Omental fat pad (tissue), 4 donors: Measurements from ENCODE around the gene SERPINB5. TPM values are rescaled to one million over a fixed set of nuclear protein-coding genes. Genes with fewer than 3 reads are reported as not detected.

Experiments
- ATAC-seq: fragments of 150-250 bp; one replicate; pipeline ENCODE4 v1.9.1; 2016; ENCODE audit warnings: mild to moderate bottlenecking, moderate library complexity; ENCODE audit not compliant: low FRiP score
- DNase-seq: peaks from one replicate; pipeline ENCODE4 v3.0.0-alpha.2; 2019; ENCODE audit warnings: low spot score
- total RNA-seq, 4 donors: library from RNA; depleted of rRNA; stranded (reverse); fragments of >200 nt; gene quantifications; one replicate each; pipeline ENCODE4 v1.1.0, GENCODE V29; 2016
- TF ChIP-seq, protein P1 (sequence below), 3 donors: fragments of 450-650 bp; IDR thresholded peaks; one replicate each; pipeline ENCODE4 v1.5.1; 2016 to 2017; ENCODE audit warnings: antibody characterized with exemption in 3 of 3, mild to moderate bottlenecking in 3 of 3, moderate library complexity in 2 of 3

The SERPINB5 gene
- total RNA-seq, 4 donors from 2014 or later = not detected

DNA sequence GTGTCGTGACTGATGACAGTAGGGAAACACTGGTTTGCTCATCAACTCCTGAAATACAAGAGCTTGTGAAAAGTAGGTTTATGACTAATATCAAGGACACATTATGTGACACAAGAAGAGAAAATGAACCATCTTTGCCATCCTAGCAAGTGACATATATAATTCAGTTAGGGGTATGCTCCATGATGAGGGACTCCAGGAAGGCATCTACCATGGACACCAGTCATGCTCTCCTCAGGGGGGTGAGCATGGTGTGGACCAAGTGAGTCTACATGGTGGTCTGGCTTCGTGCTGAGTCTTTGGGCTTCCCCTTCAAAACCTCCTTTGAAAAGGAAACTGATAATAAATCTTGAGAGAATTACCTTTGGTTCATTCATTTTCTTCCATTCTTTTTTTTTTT is 11.7 kb upstream of the SERPINB5 start:
- no peak for DNase-seq
- ATAC-seq = no peak
- TF ChIP-seq, protein P1, sequence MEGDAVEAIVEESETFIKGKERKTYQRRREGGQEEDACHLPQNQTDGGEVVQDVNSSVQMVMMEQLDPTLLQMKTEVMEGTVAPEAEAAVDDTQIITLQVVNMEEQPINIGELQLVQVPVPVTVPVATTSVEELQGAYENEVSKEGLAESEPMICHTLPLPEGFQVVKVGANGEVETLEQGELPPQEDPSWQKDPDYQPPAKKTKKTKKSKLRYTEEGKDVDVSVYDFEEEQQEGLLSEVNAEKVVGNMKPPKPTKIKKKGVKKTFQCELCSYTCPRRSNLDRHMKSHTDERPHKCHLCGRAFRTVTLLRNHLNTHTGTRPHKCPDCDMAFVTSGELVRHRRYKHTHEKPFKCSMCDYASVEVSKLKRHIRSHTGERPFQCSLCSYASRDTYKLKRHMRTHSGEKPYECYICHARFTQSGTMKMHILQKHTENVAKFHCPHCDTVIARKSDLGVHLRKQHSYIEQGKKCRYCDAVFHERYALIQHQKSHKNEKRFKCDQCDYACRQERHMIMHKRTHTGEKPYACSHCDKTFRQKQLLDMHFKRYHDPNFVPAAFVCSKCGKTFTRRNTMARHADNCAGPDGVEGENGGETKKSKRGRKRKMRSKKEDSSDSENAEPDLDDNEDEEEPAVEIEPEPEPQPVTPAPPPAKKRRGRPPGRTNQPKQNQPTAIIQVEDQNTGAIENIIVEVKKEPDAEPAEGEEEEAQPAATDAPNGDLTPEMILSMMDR (IDR thresholded peaks at IDR 0.05) = no peak

DNA sequence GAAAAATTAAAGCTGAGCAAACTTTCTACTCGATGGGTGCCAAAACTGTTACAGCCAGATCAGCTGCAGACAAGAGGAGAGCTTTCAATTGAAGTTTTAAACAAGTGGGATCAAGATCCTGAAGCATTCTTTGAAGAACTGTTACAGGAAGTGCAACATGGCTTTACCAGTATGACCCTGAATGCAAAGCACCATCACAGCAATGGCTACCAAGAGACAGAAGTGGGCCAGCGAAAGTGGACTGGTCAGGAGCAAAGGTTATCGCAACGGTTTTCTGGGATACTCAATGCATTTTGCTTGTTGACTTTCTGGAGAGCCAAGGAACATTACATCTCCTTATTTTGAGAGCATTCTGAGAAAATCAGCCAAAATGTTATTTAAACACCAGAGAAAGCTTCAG is 9.1 kb upstream of the SERPINB5 start:
- DNase-seq = no peak
- TF ChIP-seq, protein P1 (IDR thresholded peaks at IDR 0.05) = no peak
- no peak for ATAC-seq

DNA sequence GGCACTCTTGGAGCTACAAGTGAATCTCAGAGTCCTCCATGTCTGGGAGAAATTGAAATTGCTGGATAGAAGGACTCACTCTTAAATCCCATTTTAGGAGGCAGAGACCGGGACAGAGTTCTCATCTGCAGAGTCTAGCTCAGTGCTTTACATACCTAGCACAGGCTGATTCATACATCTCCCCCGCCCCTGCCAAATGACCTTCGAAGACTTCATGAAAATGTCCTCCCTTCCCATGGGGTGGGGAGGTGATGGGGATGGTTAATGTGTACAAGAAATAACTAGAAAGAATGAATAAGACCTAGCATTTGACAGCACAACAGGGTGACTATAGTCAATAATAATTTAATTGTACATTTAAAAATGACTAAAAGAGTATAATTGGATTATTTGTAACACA is 8.2 kb upstream of the SERPINB5 start:
- DNase-seq (no peak), ATAC-seq (no peak)
- TF ChIP-seq, protein P1 (IDR thresholded peaks at IDR 0.05) = no peak

DNA sequence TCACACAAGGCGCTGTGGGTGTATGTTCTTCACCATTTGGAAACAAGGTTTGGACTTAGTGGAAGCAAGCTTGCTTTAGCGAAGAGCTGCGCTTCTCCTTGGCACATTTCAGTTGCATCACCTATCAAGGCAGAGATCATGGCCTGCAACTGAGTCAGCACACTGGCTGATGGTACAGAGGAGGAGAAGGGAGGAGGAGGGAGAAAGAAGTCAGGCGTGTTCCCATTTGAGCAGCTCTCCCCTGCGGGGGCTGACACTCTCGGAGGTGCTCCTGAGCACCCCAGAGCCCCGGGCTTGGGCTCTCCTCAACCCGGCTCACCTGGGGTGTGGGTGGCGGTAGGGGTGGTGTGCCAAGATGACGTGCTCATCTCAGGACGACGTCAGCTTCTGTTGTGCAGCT is 6.0 kb upstream of the SERPINB5 start:
- no peak for DNase-seq
- TF ChIP-seq, protein P1 (IDR thresholded peaks at IDR 0.05) = no peak
- ATAC-seq = no peak

DNA sequence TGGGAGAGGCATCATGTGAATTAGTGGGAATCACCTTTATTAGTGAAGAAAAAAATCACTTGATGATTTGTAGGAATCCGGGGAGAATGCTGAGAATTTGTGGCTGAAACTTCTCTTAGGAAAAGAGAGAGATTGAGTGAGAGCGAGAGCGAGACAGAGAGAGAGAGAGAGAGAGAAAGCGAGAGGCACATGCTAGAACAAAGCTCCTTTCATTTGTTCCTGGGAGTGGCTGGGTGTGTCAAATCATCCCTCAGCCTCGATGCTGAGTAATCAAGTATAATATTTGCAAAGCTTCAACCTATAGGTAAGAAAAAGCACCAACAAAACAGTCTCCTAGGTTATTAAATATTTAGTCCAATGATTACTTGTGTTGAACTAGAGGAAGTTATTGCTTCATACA is 4.4 kb upstream of the SERPINB5 start:
- TF ChIP-seq, protein P1 (IDR thresholded peaks at IDR 0.05) = no peak
- ATAC-seq = no peak
- DNase-seq = no peak

DNA sequence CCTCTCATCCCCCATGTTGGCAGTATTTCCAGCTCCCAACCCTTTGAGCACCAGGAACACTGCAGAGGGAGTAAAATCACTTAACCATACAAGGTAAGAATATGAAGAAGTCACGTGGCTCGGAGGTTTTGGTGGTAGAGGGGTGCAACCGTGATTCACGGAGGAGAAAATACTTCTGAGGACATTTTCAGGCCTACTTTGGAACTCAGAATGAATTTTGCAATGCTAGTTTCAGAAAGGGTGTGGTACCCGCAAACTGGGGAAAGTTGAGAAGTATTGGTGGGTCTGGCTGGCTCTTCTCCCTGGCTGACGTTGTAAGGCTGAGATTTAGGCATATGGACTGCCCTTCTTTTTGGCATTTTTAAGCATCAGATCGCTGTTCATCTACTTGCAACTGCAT is 442 bp downstream of the SERPINB5 start:
- ATAC-seq (no peak), DNase-seq (no peak)
- TF ChIP-seq, protein P1 (IDR thresholded peaks at IDR 0.05) = no peak

DNA sequence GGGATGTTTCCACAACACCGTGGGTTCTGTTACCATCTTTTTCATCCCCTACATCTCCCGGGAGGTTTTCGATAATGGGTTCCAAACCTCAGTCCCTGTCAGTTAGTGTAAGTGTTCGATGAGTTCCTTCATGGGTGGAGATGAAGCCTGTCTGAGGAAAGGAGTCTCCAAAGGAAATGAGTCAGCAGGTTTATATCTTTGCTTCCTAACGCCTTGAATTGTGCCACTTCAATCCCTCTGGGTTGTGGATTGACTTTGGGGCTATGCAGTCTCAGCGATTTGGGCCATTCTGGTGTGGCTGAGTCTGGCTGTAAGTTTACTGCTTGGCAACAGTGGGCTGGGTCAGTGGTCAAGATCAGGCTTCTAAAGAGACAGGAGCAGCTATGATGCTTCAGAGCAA is 1.2 kb downstream of the SERPINB5 start:
- TF ChIP-seq, protein P1 (IDR thresholded peaks at IDR 0.05) = no peak
- ATAC-seq (no peak), DNase-seq (no peak)
